Lower leg skin (tissue), 4 donors: Measurements from ENCODE around the gene SOD2. TPM values are rescaled to one million over a fixed set of nuclear protein-coding genes. Genes with fewer than 3 reads are reported as not detected.

ENCODE experiments used
- DNase-seq, 2 donors: peaks; one replicate each; pipeline ENCODE4 v3.0.0-alpha.2; 2019; ENCODE audit warnings: low spot score in 2 of 2
- H3K4me3 ChIP-seq: fragments of 200-600 bp; sonication (generic); 2 replicates; pipeline ENCODE4 v1.5.1; 2017; ENCODE audit warnings: mild to moderate bottlenecking, low read depth; ENCODE audit not compliant: poor library complexity, severe bottlenecking
- CTCF ChIP-seq, 3 donors: fragments of 450-650 bp; IDR thresholded peaks; one replicate each; pipeline ENCODE4 v1.5.1; 2016; ENCODE audit warnings: antibody characterized with exemption in 3 of 3, mild to moderate bottlenecking in 3 of 3, moderate library complexity in 2 of 3
- POLR2A ChIP-seq, 2 donors: fragments of 450-650 bp; IDR thresholded peaks; one replicate each; pipeline ENCODE4 v1.6.1; 2016 to 2017; ENCODE audit warnings: antibody characterized with exemption in 2 of 2, mild to moderate bottlenecking in 1 of 2, moderate library complexity in 1 of 2
- WGBS, 2 donors: methylation state at CpG; one replicate each; pipeline ENCODE4 v1.1.5; 2018; 5-methylcytosine and 5-hydroxymethylcytosine counted together
- intact Hi-C: fragments of 100-400 bp; cut with DNase I; formaldehyde crosslinking; loops from one replicate; pipeline ENCODE4 v1.15.0; 2023; ENCODE audit warnings: low total_unique reads
- total RNA-seq, 4 donors: library from RNA; depleted of rRNA; stranded (reverse); fragments of >200 nt; gene quantifications; one replicate each; pipeline ENCODE4 v1.1.0, GENCODE V29; 2016

Gene SOD2
- total RNA-seq, 4 donors from 2014 or later: 117 to 280 (median 190) TPM

- intact Hi-C loops: no loop called here
- TF ChIP-seq POLR2A (IDR thresholded peaks at IDR 0.05): no peak
- no peak for TF ChIP-seq CTCF (IDR thresholded peaks at IDR 0.05)
- no peak overlapping the region for H3K4me3 ChIP-seq
- WGBS, 2 donors: 70 to 80% methylated on average over 5 of the region's 5 CpGs
- no peak for DNase-seq
These were observed 4.7 kb downstream of the SOD2 start for GRCh38 chr6:159688266-159688905.

- intact Hi-C loops: no loop called here
- H3K4me3 ChIP-seq: no peak overlapping the region
These were observed 5.7 kb downstream of the SOD2 start for GRCh38 chr6:159687341-159687740.

GRCh38 chr6:159686703-159687102, 6.3 kb downstream of the SOD2 start:
- H3K4me3 ChIP-seq: no peak overlapping the region

More at GRCh38 chr6:159687341-159687740, 5.7 kb downstream of the SOD2 start:
- no peak for DNase-seq
- 93 to 98% methylated on average over 9 of the region's 9 CpGs for WGBS, 2 donors
- TF ChIP-seq POLR2A (IDR thresholded peaks at IDR 0.05): no peak
- TF ChIP-seq CTCF (IDR thresholded peaks at IDR 0.05): no peak

GRCh38 chr6:159686040-159686439, 7.0 kb downstream of the SOD2 start:
- intact Hi-C loops: no loop called here
- TF ChIP-seq POLR2A (IDR thresholded peaks at IDR 0.05) (no peak), CTCF (IDR thresholded peaks at IDR 0.05) (no peak)
- WGBS, 2 donors: 63 to 86% methylated on average over 5 of the region's 5 CpGs
- DNase-seq: no peak
- H3K4me3 ChIP-seq: no peak overlapping the region

More at GRCh38 chr6:159686703-159687102, 6.3 kb downstream of the SOD2 start:
- no peak for TF ChIP-seq POLR2A (IDR thresholded peaks at IDR 0.05)
- no peak for TF ChIP-seq CTCF (IDR thresholded peaks at IDR 0.05)
- intact Hi-C loops: no loop called here
- WGBS, 2 donors: 61 to 70% methylated on average over 3 of the region's 3 CpGs
- no peak for DNase-seq

- intact Hi-C loops: no loop called here
- DNase-seq: no peak
- no peak for TF ChIP-seq POLR2A (IDR thresholded peaks at IDR 0.05)
- TF ChIP-seq CTCF (IDR thresholded peaks at IDR 0.05): no peak
- no peak overlapping the region for H3K4me3 ChIP-seq
- 89 to 97% methylated on average over 1 of the region's 1 CpG for WGBS, 2 donors
These were observed 9.1 kb downstream of the SOD2 start for GRCh38 chr6:159684013-159684304.

GRCh38 chr6:159682810-159683209, 10.2 kb downstream of the SOD2 start:
- TF ChIP-seq POLR2A (IDR thresholded peaks at IDR 0.05): no peak
- no peak for TF ChIP-seq CTCF (IDR thresholded peaks at IDR 0.05)
- no peak overlapping the region for H3K4me3 ChIP-seq
- no peak for DNase-seq
- WGBS, 2 donors: 100% methylated on average over 1 of the region's 1 CpG
- intact Hi-C loops: no loop called here
